CD4-positive, alpha-beta T cell treated with Interleukin-6 at 100 ng/mL for 8 hours (primary cell): Measurements from ENCODE around the gene NDE1.
"Not testable (repeated sequence)": the region's sequence is repeated elsewhere in the genome, so short reads cannot be mapped to it uniquely, and the experiment has no call there.

ENCODE experiments used
- DNase-seq: peaks from one replicate; pipeline ENCODE4 v3.0.0-alpha.2; 2020; ENCODE audit warnings: mixed read lengths, low spot score

The NDE1 gene

DNA sequence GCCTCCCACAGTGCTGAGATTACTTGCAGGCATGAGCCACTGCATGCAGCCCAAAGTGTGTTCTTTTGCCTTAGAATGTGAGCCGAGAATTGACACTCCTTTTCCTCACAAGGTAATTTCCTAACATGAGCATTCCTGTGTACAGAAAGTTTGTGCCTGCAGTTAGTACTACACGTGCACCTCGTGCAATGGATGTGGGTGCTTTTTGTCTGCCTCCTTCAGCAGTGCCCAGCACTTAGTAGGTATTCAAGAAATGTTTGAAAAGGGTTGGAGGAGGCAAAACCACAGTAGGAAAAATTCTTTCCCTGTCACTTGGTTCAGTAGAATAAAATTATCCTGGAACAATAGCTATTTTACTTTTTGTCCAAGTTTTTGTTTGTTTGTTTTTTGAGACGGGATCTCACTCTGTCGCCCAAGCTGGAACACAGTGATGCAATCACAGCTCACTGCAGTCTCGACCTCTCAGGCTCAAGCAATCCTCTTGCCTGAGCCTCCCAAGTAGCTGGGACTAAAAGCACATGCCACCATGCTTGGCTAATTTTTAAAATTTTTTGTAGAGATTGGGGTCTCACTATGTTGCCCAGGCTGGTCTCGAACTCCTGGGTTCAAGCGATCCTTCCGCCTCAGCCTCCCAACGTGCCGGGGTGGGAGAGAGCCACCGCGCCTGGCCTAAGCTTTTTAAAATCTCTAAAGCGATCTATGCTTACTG is 2.4 kb downstream of the NDE1 start:
- DNase-seq: no peak

DNA sequence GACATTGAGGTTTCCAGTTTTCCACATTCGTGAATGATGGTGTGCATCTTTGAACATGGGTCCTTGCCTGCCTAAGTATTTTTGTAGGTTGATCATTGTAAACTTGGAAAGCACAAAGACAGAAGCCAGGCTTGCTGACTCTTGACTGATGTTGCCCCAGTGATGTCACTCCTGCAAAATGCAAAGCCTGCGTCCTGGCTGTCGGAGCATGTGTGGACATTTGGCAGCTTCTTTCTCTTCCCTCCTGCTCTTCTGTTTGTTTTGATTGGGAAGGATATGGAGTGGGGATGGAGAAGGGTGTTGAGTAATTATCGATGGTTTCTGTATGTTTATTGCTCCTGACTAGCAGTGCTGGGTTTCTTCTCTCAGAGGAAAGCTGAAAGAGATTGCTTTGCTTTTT is 3.2 kb downstream of the NDE1 start:
- no peak for DNase-seq

- DNase-seq: no peak
These were observed 4.5 kb downstream of the NDE1 start for GRCh38 chr16:15654591-15654990.

- DNase-seq: not testable (repeated sequence)
These were observed 5.5 kb downstream of the NDE1 start for GRCh38 chr16:15655561-15655960.

- DNase-seq: no peak
These were observed 8.1 kb downstream of the NDE1 start for GRCh38 chr16:15658149-15658548.

DNA sequence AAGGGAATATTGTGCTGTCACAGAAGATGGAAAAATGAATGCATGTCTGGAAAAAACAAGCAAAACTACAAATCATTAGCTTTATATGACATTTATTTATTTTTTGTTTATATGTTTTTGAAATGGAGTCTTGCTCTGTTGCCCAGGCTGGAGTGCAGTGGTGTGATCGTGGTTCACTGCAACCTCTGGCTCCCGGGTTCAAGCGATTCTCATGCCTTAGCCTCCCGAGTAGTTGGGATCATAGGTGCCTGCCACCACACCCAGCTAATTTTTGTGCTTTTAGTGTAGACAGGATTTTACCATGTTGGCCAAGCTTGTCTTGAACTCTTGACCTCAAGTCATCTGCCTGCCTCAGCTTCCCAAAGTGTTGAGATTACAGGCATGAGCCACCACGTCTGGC is 8.5 kb downstream of the NDE1 start:
- no peak for DNase-seq

GRCh38 chr16:15660203-15660601 is 10.2 kb downstream of the NDE1 start:
- no peak for DNase-seq

GRCh38 chr16:15665107-15665506 is 15.1 kb downstream of the NDE1 start:
- DNase-seq: no peak

- DNase-seq: no peak
These were observed 17.2 kb downstream of the NDE1 start for GRCh38 chr16:15667091-15667742.

DNA sequence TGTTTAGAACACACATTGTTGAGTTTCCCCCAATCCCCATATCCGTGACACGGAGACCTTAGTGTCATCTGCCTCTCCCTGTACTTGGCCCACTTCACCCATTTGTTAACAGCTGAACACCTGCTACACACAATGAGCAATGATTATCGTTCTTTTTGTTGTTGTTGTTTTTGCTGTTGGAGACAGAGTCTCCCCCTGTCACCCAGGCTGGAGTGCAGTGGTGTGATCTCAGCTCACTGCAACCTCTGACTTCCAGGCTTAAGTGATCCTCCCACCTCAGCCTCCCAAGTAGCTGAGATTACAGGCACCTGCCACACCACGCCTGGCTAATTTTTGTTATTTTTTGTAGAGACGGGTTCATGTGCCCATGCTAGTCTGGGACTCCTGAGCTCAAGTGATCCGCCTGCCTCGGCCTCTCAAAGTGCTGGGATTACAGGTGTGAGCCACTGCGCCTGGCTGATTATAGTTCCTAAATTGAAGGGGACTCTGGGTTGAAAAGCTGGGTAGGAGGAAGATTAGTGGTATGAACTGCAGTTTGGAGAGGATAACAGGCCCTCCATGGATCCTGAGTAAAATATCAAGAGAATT is 21.6 kb downstream of the NDE1 start:
- no peak for DNase-seq

GRCh38 chr16:15672127-15672513 is 22.1 kb downstream of the NDE1 start:
- DNase-seq: not testable (repeated sequence)

- DNase-seq: peak; percentile 87
These were observed 22.6 kb downstream of the NDE1 start for GRCh38 chr16:15672514-15673167.

- DNase-seq: no peak
These were observed 24.5 kb downstream of the NDE1 start for GRCh38 chr16:15674571-15674970.

GRCh38 chr16:15676506-15676905 is 26.5 kb downstream of the NDE1 start:
- DNase-seq: no peak

DNA sequence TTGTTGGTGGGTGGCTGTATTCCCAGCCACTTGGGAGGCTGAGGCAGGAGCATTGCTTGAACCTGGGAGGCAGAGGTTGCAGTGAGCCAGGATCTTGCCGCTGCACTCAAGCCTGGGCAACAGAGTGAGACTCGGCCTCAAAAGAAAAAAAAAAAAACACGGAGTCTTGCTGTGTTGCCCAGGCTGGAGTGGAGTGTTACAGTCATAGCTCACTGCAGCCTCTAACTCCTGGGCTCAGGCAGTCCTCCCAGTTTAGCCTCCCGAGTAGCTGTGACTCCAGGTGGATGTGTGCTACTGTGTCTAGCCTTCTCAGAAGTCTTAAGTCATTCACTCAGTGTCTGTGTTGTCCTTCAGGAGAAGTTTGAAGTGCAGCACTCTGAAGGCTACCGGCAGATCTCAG is 27.4 kb downstream of the NDE1 start:
- no peak for DNase-seq

DNA sequence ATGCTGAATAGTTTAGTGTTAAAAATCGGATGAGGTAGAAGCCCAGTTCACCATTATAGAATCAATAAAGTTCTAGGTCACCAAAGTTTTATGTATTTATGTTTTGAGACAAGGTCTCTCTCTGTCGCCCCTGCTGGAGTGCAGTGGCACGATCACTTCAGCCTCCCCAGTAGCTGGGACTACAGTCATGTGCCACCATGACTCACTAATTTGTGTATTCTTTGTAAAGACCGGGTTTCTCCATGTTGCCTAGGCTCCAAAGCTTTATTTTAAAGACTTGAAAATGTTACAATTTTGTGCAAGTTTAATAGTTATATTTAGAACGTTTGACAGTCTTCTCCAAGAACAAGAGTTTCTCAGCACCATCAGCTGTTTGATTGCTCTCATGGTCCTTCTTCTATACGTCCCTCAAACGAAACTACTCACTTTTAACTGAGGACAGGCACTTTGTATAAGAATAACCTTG is 32.1 kb downstream of the NDE1 start:
- DNase-seq: peak; percentile 14

DNA sequence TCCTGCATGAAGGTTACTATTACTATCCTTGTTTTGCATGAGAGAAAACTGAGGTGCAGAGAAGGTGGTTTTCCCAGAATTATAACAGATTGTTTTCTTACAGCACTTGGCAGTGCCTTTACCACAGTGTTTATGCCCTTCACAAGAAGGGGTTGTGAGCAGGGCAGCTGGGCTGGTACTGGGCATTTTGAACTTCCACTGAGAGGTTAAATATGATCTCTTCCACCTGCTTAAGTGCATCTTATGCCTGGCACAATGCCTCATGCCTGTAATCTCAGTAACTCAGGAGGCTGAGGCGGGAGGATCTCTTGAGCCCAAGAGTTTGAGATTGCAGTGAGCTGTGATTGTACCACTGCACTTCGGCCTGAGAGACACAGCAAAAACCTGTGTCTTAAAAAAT is 36.2 kb downstream of the NDE1 start:
- DNase-seq: no peak

GRCh38 chr16:15689290-15689689 is 39.2 kb downstream of the NDE1 start:
- DNase-seq: no peak

DNA sequence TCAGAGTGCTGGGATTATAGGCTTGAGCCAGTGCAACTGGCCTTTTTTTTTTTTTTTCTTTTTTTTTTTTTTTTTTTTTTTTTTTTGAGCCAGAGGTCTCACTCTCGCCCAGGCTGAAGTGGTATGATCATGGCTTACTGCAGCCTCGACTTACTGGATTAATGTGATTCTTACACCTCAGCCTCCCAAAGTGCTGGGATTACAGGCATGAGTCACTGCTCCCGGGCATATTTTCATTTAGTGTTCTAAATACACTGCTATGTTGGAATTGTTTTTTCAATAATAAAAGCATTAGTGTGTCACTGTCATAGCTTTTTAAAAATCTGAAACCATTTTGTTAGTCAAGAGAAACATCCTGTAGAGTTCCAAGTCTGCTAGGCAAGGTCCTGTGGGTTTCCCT is 40.3 kb downstream of the NDE1 start:
- no peak for DNase-seq

DNA sequence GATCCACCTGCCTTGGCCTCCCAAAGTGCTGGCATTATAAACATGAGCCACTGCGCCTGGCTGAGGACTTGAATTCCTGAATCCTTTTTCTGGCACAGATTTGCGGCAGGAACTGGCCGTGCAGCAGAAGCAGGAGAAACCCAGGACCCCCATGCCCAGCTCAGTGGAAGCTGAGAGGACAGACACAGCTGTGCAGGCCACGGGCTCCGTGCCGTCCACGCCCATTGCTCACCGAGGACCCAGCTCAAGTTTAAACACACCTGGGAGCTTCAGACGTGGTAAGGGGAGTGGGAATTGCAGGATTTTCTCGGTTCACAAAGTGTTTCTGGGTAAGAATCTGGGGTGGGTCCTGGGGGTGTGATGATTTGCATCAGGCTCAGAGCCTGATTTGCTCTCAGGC is 41.0 kb downstream of the NDE1 start:
- no peak for DNase-seq

GRCh38 chr16:15692508-15692907 is 42.5 kb downstream of the NDE1 start:
- not testable (repeated sequence) for DNase-seq

DNA sequence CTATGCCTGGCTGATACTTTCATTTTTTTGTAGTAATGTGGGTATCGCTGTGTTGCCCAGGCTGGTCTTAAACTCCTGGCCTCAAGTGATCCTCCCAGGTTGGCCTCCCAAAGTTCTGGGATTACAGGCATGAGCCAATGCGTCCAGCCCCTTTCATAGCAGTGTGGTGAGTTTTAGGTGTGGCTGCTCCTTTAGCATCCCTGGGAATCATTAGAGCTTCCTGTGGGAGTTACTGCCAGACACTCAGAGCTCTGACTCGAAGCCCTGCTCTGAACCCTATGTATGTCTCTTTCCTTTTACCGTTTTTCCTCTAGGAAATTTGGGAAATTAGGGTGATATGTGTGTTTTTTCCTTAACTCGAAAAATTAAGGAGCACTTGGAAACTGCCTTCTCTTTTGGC is 44.5 kb downstream of the NDE1 start:
- DNase-seq: no peak

GRCh38 chr16:15699819-15700218 is 49.8 kb downstream of the NDE1 start:
- no peak for DNase-seq
